SK-N-SH (cell line): ENCODE results near the gene SMIM5. TPM values are rescaled to one million over a fixed set of nuclear protein-coding genes. Genes with fewer than 3 reads are reported as not detected.

Source experiments
- CTCF ChIA-PET: fragments of 300-600, 350-600 bp; formaldehyde crosslinking; extraction: SDS; loops from one replicate; lab custom pipeline; 2021; lab: Yijun Ruan, JAX
- POLR2A ChIA-PET: fragments of 350-600 bp; sonication (Branson Sonifier 250); formaldehyde crosslinking; extraction: SDS; loops from one replicate; lab custom pipeline; 2020; ENCODE audit warnings: antibody characterized with exemption, inconsistent platforms; lab: Yijun Ruan, JAX
- DNase-seq: peaks from one replicate; pipeline ENCODE4 v3.0.0; 2012
- H2AFZ ChIP-seq: fragments of 200-600 bp; sonication (generic); 2 replicates; pipeline ENCODE4 v1.8.1; 2016; ENCODE audit warnings: antibody characterized with exemption, mild to moderate bottlenecking, low read depth
- H3F3A ChIP-seq: fragments of 200-600 bp; sonication (generic); replicated peaks from 2 replicates; pipeline ENCODE3; 2016; ENCODE audit warnings: antibody characterized with exemption, mild to moderate bottlenecking; ENCODE audit not compliant: insufficient read depth
- H3K27ac ChIP-seq, 2 experiments: fragments of 200-500 bp in 1 of 2; fragments of 200-600 bp in 1 of 2; sonication (Bioruptor generic) in 1 of 2; sonication (generic), shearing (Covaris generic) in 1 of 2; 2 replicates each; pipeline versions ENCODE4 v1.5.1 to v1.6.1; 2014 to 2016; ENCODE audit warnings: low read depth in 2 of 2, inconsistent platforms in 1 of 2, low read length in 1 of 2, mild to moderate bottlenecking in 1 of 2, mixed read lengths in 1 of 2
- H3K27me3 ChIP-seq: fragments of 200-600 bp; sonication (generic), shearing (Covaris generic); 2 replicates; pipeline ENCODE4 v1.6.1; 2016; ENCODE audit warnings: mixed run types; ENCODE audit not compliant: insufficient read depth
- H3K36me3 ChIP-seq, 2 experiments: fragments of 200-500 bp in 1 of 2; fragments of 200-600 bp in 1 of 2; sonication (Bioruptor generic) in 1 of 2; sonication (generic) in 1 of 2; replicated peaks in 1 of 2; 2 replicates each; pipeline versions ENCODE3 to v1.5.1; 2014 to 2016; ENCODE audit warnings: low read length in 1 of 2, mild to moderate bottlenecking in 1 of 2; ENCODE audit not compliant: insufficient read depth in 2 of 2, control insufficient read depth in 1 of 2
- H3K4me1 ChIP-seq, 2 experiments: fragments of 200-500 bp in 1 of 2; fragments of 200-600 bp in 1 of 2; sonication (Bioruptor generic) in 1 of 2; sonication (generic), shearing (Covaris generic) in 1 of 2; 2 replicates each; pipeline versions ENCODE4 v1.5.1 to v1.6.1; 2014 to 2016; ENCODE audit warnings: low read depth in 1 of 2, low read length in 1 of 2, mixed run types in 1 of 2; ENCODE audit not compliant: insufficient read depth in 2 of 2, control insufficient read depth in 1 of 2
- H3K4me2 ChIP-seq: fragments of 200-600 bp; sonication (generic), shearing (Covaris generic); 2 replicates; pipeline ENCODE4 v1.6.1; 2017; ENCODE audit warnings: mixed run types
- H3K4me3 ChIP-seq, 2 experiments: fragments of 200-500 bp in 1 of 2; fragments of 200-600 bp in 1 of 2; sonication (Bioruptor generic) in 1 of 2; sonication (generic), shearing (Covaris generic) in 1 of 2; 2 replicates each; pipeline versions ENCODE4 v1.5.1 to v1.8.1; 2014 to 2016; ENCODE audit warnings: low read depth in 2 of 2, inconsistent platforms in 1 of 2, low read length in 1 of 2, mild to moderate bottlenecking in 1 of 2, mixed read lengths in 1 of 2, moderate library complexity in 1 of 2
- H3K79me2 ChIP-seq: fragments of 200-600 bp; sonication (generic); 2 replicates; pipeline ENCODE4 v1.8.1; 2017; ENCODE audit warnings: mild to moderate bottlenecking; ENCODE audit not compliant: insufficient read depth
- H3K9ac ChIP-seq: fragments of 200-600 bp; sonication (generic); 2 replicates; pipeline ENCODE4 v1.6.1; 2017; ENCODE audit warnings: mixed run types
- H3K9me2 ChIP-seq: fragments of 200-600 bp; sonication (generic); 2 replicates; pipeline ENCODE4 v1.6.1; 2017; ENCODE audit warnings: mixed run types
- H3K9me3 ChIP-seq: fragments of 200-600 bp; sonication (generic); 2 replicates; pipeline ENCODE4 v1.6.1; 2017; ENCODE audit warnings: mixed run types, mild to moderate bottlenecking, moderate library complexity
- H4K20me1 ChIP-seq: fragments of 200-600 bp; sonication (generic); 2 replicates; pipeline ENCODE4 v1.6.1; 2017; ENCODE audit warnings: mild to moderate bottlenecking, mixed run types; ENCODE audit not compliant: insufficient read depth
- MEF2A ChIP-seq: IDR thresholded peaks from 2 replicates; pipeline ENCODE4 v1.4.0; 2012; ENCODE audit warnings: low read depth, borderline replicate concordance
- MXI1 ChIP-seq: IDR thresholded peaks from 2 replicates; pipeline ENCODE4 v1.6.1; 2012; ENCODE audit warnings: mild to moderate bottlenecking, low read depth, low read length, improper control_type of control experiment
- NRF1 ChIP-seq: IDR thresholded peaks from 2 replicates; pipeline ENCODE4 v1.6.1; 2012; ENCODE audit warnings: low read depth, mild to moderate bottlenecking, low read length
- POLR2AphosphoS5 ChIP-seq: IDR thresholded peaks from 2 replicates; pipeline ENCODE4 v1.6.1; 2012; ENCODE audit warnings: low read depth, low read length
- RCOR1 ChIP-seq: fragments of 150-350 bp; IDR thresholded peaks from 2 replicates; pipeline ENCODE4 v1.6.1; 2017; ENCODE audit warnings: antibody characterized with exemption, low read length
- RXRA ChIP-seq: IDR thresholded peaks from 2 replicates; pipeline ENCODE4 v1.4.0; 2012; ENCODE audit warnings: low read depth, mild to moderate bottlenecking, borderline replicate concordance
- TCF12 ChIP-seq: IDR thresholded peaks from 2 replicates; pipeline ENCODE4 v1.4.0; 2012
- WGBS: methylation state at CpG from one replicate; pipeline ENCODE4 v1.1.6; 2017; ENCODE audit warnings: low lambda C conversion rate; 5-methylcytosine and 5-hydroxymethylcytosine counted together
- polyA plus RNA-seq, 3 experiments: library from polyadenylated mRNA; depleted of rRNA; stranded (reverse); fragments of >200 nt; gene quantifications; 2 replicates each; pipeline ENCODE4 v1.2.3, GENCODE V29; 2012
- TF ChIP-seq, protein P1 (sequence below): IDR thresholded peaks from 2 replicates; pipeline ENCODE4 v1.4.0; 2012; ENCODE audit warnings: low read depth
- TF ChIP-seq, protein P2 (sequence below): IDR thresholded peaks from 2 replicates; pipeline ENCODE4; 2012
- TF ChIP-seq, protein P3 (sequence below): fragments of 150-350 bp; IDR thresholded peaks from 2 replicates; pipeline ENCODE4 v1.6.1; 2016; ENCODE audit warnings: mild to moderate bottlenecking, low read depth, low read length
- TF ChIP-seq, protein P4 (sequence below): fragments of 150-350 bp; IDR thresholded peaks from 2 replicates; pipeline ENCODE4 v1.6.1; 2017; ENCODE audit warnings: antibody characterized with exemption, low read length, low read depth, borderline replicate concordance

Gene SMIM5
- polyA plus RNA-seq, 1 of the 3 experiments (the other 2 are of a cell fraction) = 0.02 TPM

DNA sequence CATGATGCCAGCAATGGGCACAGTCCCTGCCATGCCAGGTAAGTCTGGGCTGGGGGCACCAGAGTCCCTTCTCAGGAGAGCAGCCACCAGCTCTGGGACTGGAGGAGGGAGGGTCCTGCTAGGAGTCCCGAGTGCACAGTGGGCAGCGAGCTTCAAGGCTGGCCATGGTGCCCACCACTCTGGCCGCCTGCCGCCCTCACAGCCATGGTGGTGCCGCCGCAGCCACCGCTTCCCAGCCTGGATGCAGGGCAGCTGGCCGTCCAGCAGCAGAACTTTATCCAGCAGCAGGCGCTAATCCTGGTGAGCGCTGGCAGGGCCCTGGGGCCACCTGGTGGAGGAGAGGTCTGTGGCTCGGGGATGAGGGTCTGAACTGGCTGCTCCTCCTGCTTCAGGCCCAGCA is 17.9 kb upstream of the SMIM5 start:
- POLR2A ChIA-PET = no interaction called here

DNA sequence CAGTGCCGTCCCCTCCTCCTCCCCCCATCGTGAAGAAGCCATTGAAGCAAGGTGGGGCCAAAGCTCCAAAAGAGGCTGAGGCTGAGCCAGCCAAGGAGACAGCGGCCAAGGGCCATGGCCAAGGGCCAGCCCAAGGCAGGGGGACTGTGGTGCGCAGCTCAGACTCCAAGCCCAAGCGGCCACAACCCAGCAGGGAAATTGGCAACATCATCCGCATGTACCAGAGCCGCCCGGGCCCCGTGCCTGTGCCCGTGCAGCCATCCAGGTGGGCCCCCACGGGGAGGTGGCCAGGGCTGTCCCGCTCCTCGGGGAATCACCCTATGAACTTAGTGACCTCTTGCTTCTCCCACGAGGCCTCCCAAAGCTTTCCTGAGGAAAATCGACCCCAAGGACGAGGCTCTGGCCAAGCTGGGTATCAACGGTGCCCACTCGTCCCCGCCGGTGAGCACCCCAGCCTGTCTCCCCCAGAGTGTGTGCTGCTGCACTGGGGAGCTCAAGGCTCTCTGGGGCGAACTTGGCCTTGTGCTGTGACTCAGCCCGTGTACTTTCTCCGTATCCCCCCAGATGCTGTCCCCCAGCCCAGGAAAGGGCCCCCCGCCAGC is 16.6 kb upstream of the SMIM5 start:
- no peak overlapping the region for H3K4me3 ChIP-seq
- H3K4me2 ChIP-seq = no peak overlapping the region
- ChIA-PET CTCF (interaction anchor here (1.0 to 37.9 kb wide), 7 partner anchors 9 to 137 kb away, joined by 3 to 1189 read pairs (median 16); partner anchors contain the start of gene SMIM5), POLR2A (no interaction called here)
- no peaks in the 10 kb centered on the region for H3K36me3 ChIP-seq
- no peaks in the 10 kb centered on the region for H3K9me3 ChIP-seq
- peaks cover 0 to 17% of the 10 kb centered on the region in 2 experiments; a peak in 1 of 4 replicates for H3K4me1 ChIP-seq
- no peaks in the 10 kb centered on the region for H3K9me2 ChIP-seq
- no peaks in the 10 kb centered on the region for H3F3A ChIP-seq
- no peaks in the 10 kb centered on the region for H3K27me3 ChIP-seq
- H3K79me2 ChIP-seq = no peaks in the 10 kb centered on the region
- TF ChIP-seq MXI1 = no peak
- no peak for TF ChIP-seq POLR2AphosphoS5
- no peak for TF ChIP-seq RCOR1
- TF ChIP-seq, protein P1, sequence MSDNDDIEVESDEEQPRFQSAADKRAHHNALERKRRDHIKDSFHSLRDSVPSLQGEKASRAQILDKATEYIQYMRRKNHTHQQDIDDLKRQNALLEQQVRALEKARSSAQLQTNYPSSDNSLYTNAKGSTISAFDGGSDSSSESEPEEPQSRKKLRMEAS = no peak
- no peak for TF ChIP-seq TCF12
- no peak for TF ChIP-seq RXRA
- TF ChIP-seq, protein P2, sequence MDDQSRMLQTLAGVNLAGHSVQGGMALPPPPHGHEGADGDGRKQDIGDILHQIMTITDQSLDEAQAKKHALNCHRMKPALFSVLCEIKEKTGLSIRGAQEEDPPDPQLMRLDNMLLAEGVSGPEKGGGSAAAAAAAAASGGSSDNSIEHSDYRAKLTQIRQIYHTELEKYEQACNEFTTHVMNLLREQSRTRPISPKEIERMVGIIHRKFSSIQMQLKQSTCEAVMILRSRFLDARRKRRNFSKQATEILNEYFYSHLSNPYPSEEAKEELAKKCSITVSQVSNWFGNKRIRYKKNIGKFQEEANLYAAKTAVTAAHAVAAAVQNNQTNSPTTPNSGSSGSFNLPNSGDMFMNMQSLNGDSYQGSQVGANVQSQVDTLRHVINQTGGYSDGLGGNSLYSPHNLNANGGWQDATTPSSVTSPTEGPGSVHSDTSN = no peak
- no peak for TF ChIP-seq MEF2A
- TF ChIP-seq NRF1 = no peak
- TF ChIP-seq, protein P3, sequence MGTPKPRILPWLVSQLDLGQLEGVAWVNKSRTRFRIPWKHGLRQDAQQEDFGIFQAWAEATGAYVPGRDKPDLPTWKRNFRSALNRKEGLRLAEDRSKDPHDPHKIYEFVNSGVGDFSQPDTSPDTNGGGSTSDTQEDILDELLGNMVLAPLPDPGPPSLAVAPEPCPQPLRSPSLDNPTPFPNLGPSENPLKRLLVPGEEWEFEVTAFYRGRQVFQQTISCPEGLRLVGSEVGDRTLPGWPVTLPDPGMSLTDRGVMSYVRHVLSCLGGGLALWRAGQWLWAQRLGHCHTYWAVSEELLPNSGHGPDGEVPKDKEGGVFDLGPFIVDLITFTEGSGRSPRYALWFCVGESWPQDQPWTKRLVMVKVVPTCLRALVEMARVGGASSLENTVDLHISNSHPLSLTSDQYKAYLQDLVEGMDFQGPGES = no peak
- H4K20me1 ChIP-seq = no peaks in the 10 kb centered on the region
- 76% methylated on average over 16 of the region's 24 CpGs for WGBS
- no peak overlapping the region for H3K27ac ChIP-seq
- no peak for DNase-seq
- no peak overlapping the region for H3K9ac ChIP-seq
- H2AFZ ChIP-seq = no peak overlapping the region

More for the DNA sequence above, 17.9 kb upstream of the SMIM5 start:
- Histone ChIP-seq H3F3A (no peaks in the 10 kb centered on the region), H3K36me3 (no peaks in the 10 kb centered on the region), H3K4me2 (no peak overlapping the region), H3K9ac (no peak overlapping the region), H2AFZ (no peak overlapping the region), H3K9me2 (no peaks in the 10 kb centered on the region), H3K4me1 (peaks cover 0 to 6% of the 10 kb centered on the region in 2 experiments; a peak in 1 of 4 replicates), H3K27me3 (no peaks in the 10 kb centered on the region), H3K9me3 (no peaks in the 10 kb centered on the region), H3K27ac (no peak overlapping the region), H3K4me3 (no peak overlapping the region), H4K20me1 (no peaks in the 10 kb centered on the region), H3K79me2 (no peaks in the 10 kb centered on the region)
- 20% methylated on average over 1 of the region's 11 CpGs for WGBS
- no peak for DNase-seq
- TF ChIP-seq MXI1 = no peak
- TF ChIP-seq, protein P4, sequence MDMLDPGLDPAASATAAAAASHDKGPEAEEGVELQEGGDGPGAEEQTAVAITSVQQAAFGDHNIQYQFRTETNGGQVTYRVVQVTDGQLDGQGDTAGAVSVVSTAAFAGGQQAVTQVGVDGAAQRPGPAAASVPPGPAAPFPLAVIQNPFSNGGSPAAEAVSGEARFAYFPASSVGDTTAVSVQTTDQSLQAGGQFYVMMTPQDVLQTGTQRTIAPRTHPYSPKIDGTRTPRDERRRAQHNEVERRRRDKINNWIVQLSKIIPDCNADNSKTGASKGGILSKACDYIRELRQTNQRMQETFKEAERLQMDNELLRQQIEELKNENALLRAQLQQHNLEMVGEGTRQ = no peak
- CTCF ChIA-PET = interaction anchor here (0.7 to 37.9 kb wide), 7 partner anchors 11 to 193 kb away, joined by 3 to 1189 read pairs (median 18); partner anchors contain the start of genes LLGL2 and SMIM5
